HG03175 (cell line): ENCODE data around the gene PSMA6.
"Not testable (repeated sequence)": the region's sequence is repeated elsewhere in the genome, so short reads cannot be mapped to it uniquely, and the experiment has no call there.

Experiments used
- ATAC-seq: cut with Tn5 transposase; IDR thresholded peaks from one replicate; pipeline ENCODE4 v1.9.1; 2021; ENCODE audit warnings: mild to moderate bottlenecking, moderate library complexity; ENCODE audit not compliant: unreplicated experiment

PSMA6 gene

GRCh38 chr14:35284506-35284905 is 7.7 kb upstream of the PSMA6 start:
- ATAC-seq = no peak

- peak; percentile 75 for ATAC-seq
Observed at GRCh38 chr14:35285168-35286002, 6.8 kb upstream of the PSMA6 start.

GRCh38 chr14:35286003-35286600 is 6.1 kb upstream of the PSMA6 start:
- peak; percentile 16 for ATAC-seq

GRCh38 chr14:35286707-35287106 is 5.5 kb upstream of the PSMA6 start:
- ATAC-seq = no peak

- no peak for ATAC-seq
Observed at GRCh38 chr14:35287431-35288013, 4.7 kb upstream of the PSMA6 start.

GRCh38 chr14:35289623-35290022 is 2.6 kb upstream of the PSMA6 start:
- ATAC-seq = no peak

GRCh38 chr14:35292770-35293561 is 784 bp downstream of the PSMA6 start:
- ATAC-seq = peak; percentile 13

GRCh38 chr14:35295845-35296161 is 3.6 kb downstream of the PSMA6 start:
- ATAC-seq = no peak

GRCh38 chr14:35296545-35296944 is 4.4 kb downstream of the PSMA6 start:
- no peak for ATAC-seq

GRCh38 chr14:35297706-35298105 is 5.5 kb downstream of the PSMA6 start:
- ATAC-seq = no peak

- no peak for ATAC-seq
Observed at GRCh38 chr14:35298351-35298750, 6.2 kb downstream of the PSMA6 start.

GRCh38 chr14:35299708-35300107 is 7.5 kb downstream of the PSMA6 start:
- ATAC-seq = no peak

- ATAC-seq = no peak
Observed at GRCh38 chr14:35300228-35300627, 8.0 kb downstream of the PSMA6 start.

GRCh38 chr14:35301334-35301733 is 9.2 kb downstream of the PSMA6 start:
- ATAC-seq = not testable (repeated sequence)

GRCh38 chr14:35301735-35302528 is 9.8 kb downstream of the PSMA6 start:
- ATAC-seq = no peak

- ATAC-seq = no peak
Observed at GRCh38 chr14:35303149-35303935, 11.2 kb downstream of the PSMA6 start.

- ATAC-seq = no peak
Observed at GRCh38 chr14:35304812-35305462, 12.8 kb downstream of the PSMA6 start.

- no peak for ATAC-seq
Observed at GRCh38 chr14:35305633-35306032, 13.5 kb downstream of the PSMA6 start.

GRCh38 chr14:35306114-35306513 is 13.9 kb downstream of the PSMA6 start:
- no peak for ATAC-seq
